HG03521 (cell line): ENCODE results near the gene CDH11.
A peak's percentile ranks its signal among the peaks of the same experiment; 100 is the strongest.

Experiments used
- ATAC-seq: cut with Tn5 transposase; IDR thresholded peaks from one replicate; pipeline ENCODE4 v1.9.1; 2021; ENCODE audit warnings: mild to moderate bottlenecking, moderate library complexity; ENCODE audit not compliant: unreplicated experiment

CDH11 gene

GRCh38 chr16:65117811-65118448 lies 3.9 kb downstream of the CDH11 start:
- peak; percentile 80 for ATAC-seq

GRCh38 chr16:65116818-65117430 lies 4.9 kb downstream of the CDH11 start:
- ATAC-seq, result no peak

GRCh38 chr16:65116216-65116615 lies 5.6 kb downstream of the CDH11 start:
- no peak for ATAC-seq

- no peak for ATAC-seq
Measured at GRCh38 chr16:65114527-65114926, 7.3 kb downstream of the CDH11 start.

- ATAC-seq, result no peak
Measured at GRCh38 chr16:65113441-65113840, 8.4 kb downstream of the CDH11 start.

- no peak for ATAC-seq
Measured at GRCh38 chr16:65111306-65111705, 10.6 kb downstream of the CDH11 start.

- no peak for ATAC-seq
Measured at GRCh38 chr16:65106757-65107156, 15.1 kb downstream of the CDH11 start.

- no peak for ATAC-seq
Measured at GRCh38 chr16:65105171-65105570, 16.7 kb downstream of the CDH11 start.

GRCh38 chr16:65104471-65104870 lies 17.4 kb downstream of the CDH11 start:
- ATAC-seq, result no peak

GRCh38 chr16:65102326-65102725 lies 19.5 kb downstream of the CDH11 start:
- no peak for ATAC-seq

- no peak for ATAC-seq
Measured at GRCh38 chr16:65101009-65101408, 20.9 kb downstream of the CDH11 start.

GRCh38 chr16:65099607-65100006 lies 22.3 kb downstream of the CDH11 start:
- ATAC-seq, result no peak

- ATAC-seq, result no peak
Measured at GRCh38 chr16:65098916-65099315, 22.9 kb downstream of the CDH11 start.

GRCh38 chr16:65097296-65097695 lies 24.6 kb downstream of the CDH11 start:
- no peak for ATAC-seq

- ATAC-seq, result no peak
Measured at GRCh38 chr16:65095906-65096305, 26.0 kb downstream of the CDH11 start.

GRCh38 chr16:65095090-65095728 lies 26.7 kb downstream of the CDH11 start:
- ATAC-seq, result no peak

GRCh38 chr16:65094009-65094408 lies 27.9 kb downstream of the CDH11 start:
- ATAC-seq, result no peak

GRCh38 chr16:65083164-65083857 lies 38.6 kb downstream of the CDH11 start:
- ATAC-seq, result no peak

GRCh38 chr16:65079549-65079948 lies 42.3 kb downstream of the CDH11 start:
- no peak for ATAC-seq

- ATAC-seq, result no peak
Measured at GRCh38 chr16:65077181-65077580, 44.7 kb downstream of the CDH11 start.

GRCh38 chr16:65075877-65076276 lies 46.0 kb downstream of the CDH11 start:
- ATAC-seq, result no peak
